Right lobe of liver (tissue), 6 donors: ENCODE measurements around the gene GJB5. TPM values are rescaled to one million over a fixed set of nuclear protein-coding genes. Genes with fewer than 3 reads are reported as not detected.

Experiments used
- ATAC-seq, 4 donors: fragments of 200-7000 bp; cut with Tn5 transposase; one replicate each; pipeline ENCODE4 v1.9.1; 2020; ENCODE audit warnings: mild to moderate bottlenecking in 4 of 4, moderate library complexity in 4 of 4
- DNase-seq, 3 donors: peaks; one replicate each; pipeline ENCODE4 v3.0.0-alpha.2; 2020
- H3K27ac ChIP-seq, 3 donors: fragments of 200-600 bp; one replicate each; pipeline ENCODE4 v1.8.0; 2022
- H3K27me3 ChIP-seq, 2 donors: fragments of 200-600 bp; one replicate each; pipeline ENCODE4 v1.8.0; 2022
- H3K36me3 ChIP-seq, 4 donors: fragments of 200-600 bp; sonication (generic) in 1 of 4; one replicate each; pipeline versions ENCODE4 v1.5.1 to v1.8.0; 2017 to 2022; ENCODE audit warnings: control low read depth in 1 of 4
- H3K4me1 ChIP-seq, 4 donors: fragments of 200-600 bp; sonication (generic) in 1 of 4; one replicate each; pipeline versions ENCODE4 v1.5.1 to v1.8.0; 2017 to 2022; ENCODE audit warnings: control low read depth in 1 of 4
- H3K4me3 ChIP-seq, 3 donors: fragments of 200-600 bp; one replicate each; pipeline ENCODE4 v1.8.0; 2022
- H3K9me3 ChIP-seq, 4 donors: fragments of 200-600 bp; sonication (generic) in 1 of 4; one replicate each; pipeline versions ENCODE4 v1.5.1 to v1.8.0; 2017 to 2022; ENCODE audit warnings: control low read depth in 1 of 4
- POLR2A ChIP-seq: fragments of 450-650 bp; IDR thresholded peaks from one replicate; pipeline ENCODE4 v1.6.1; 2017; ENCODE audit warnings: antibody characterized with exemption, mild to moderate bottlenecking
- WGBS: methylation state at CpG from one replicate; pipeline ENCODE4 v1.1.6; 2018; ENCODE audit warnings: low coverage, low lambda C conversion rate; ENCODE audit not compliant: insufficient coverage; ENCODE audit errors: missing lambda C conversion rate; 5-methylcytosine and 5-hydroxymethylcytosine counted together
- intact Hi-C, 2 donors: fragments of 100-400 bp; cut with DNase I; formaldehyde crosslinking; loops; one replicate each; pipeline versions ENCODE4 v1.11.2 to v1.14.1; 2022
- total RNA-seq, 6 experiments: library from RNA; depleted of rRNA in 2 of 6; stranded (reverse); fragments of >200 nt in 2 of 6; fragmentation: NEBNext Ultra II Directional in 3 of 6; extraction: Animal tissue kit (Norgen Biotek cat#: 25700) in 3 of 6; gene quantifications; one replicate each; pipeline versions ENCODE4 v1.1.0 to v1.2.4, GENCODE V29; 2016 to 2023
- TF ChIP-seq, protein P1 (sequence below), 4 donors: fragments of 200-600 bp in 3 of 4; fragments of 450-650 bp in 1 of 4; IDR thresholded peaks; one replicate each; pipeline versions ENCODE4 v1.5.1 to v1.8.0; 2016 to 2022; ENCODE audit warnings: antibody characterized with exemption in 4 of 4, mild to moderate bottlenecking in 2 of 4
- donor health status: DM: no; HTN: yes; CAD: no.
- donor health status: DM: no; HTN: no; CAD: no.
- donor health status: DM: no; HTN: no; CAD: no.
- donor health status: DM: no; HTN: yes; CAD: no.
- donor health status: DM: no; HTN: yes; CAD: no.

Gene GJB5
- total RNA-seq, 6 experiments from 2014 or later = not detected

DNA sequence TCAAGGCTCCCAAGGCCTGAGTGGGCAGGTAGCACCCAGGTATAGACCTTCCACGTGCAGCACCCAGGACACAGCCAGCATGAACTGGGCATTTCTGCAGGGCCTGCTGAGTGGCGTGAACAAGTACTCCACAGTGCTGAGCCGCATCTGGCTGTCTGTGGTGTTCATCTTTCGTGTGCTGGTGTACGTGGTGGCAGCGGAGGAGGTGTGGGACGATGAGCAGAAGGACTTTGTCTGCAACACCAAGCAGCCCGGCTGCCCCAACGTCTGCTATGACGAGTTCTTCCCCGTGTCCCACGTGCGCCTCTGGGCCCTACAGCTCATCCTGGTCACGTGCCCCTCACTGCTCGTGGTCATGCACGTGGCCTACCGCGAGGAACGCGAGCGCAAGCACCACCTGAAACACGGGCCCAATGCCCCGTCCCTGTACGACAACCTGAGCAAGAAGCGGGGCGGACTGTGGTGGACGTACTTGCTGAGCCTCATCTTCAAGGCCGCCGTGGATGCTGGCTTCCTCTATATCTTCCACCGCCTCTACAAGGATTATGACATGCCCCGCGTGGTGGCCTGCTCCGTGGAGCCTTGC is 6.4 kb downstream of the GJB5 start:
- ATAC-seq (no peak), DNase-seq (no peak)
- no peaks in the 10 kb centered on the region for H3K9me3 ChIP-seq
- no peaks in the 10 kb centered on the region for H3K36me3 ChIP-seq
- TF ChIP-seq, protein P1, sequence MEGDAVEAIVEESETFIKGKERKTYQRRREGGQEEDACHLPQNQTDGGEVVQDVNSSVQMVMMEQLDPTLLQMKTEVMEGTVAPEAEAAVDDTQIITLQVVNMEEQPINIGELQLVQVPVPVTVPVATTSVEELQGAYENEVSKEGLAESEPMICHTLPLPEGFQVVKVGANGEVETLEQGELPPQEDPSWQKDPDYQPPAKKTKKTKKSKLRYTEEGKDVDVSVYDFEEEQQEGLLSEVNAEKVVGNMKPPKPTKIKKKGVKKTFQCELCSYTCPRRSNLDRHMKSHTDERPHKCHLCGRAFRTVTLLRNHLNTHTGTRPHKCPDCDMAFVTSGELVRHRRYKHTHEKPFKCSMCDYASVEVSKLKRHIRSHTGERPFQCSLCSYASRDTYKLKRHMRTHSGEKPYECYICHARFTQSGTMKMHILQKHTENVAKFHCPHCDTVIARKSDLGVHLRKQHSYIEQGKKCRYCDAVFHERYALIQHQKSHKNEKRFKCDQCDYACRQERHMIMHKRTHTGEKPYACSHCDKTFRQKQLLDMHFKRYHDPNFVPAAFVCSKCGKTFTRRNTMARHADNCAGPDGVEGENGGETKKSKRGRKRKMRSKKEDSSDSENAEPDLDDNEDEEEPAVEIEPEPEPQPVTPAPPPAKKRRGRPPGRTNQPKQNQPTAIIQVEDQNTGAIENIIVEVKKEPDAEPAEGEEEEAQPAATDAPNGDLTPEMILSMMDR (IDR thresholded peaks at IDR 0.05) = no peak
- no peak for TF ChIP-seq POLR2A
- H3K4me1 ChIP-seq = no peaks in the 10 kb centered on the region
- 92% methylated on average over 7 of the region's 33 CpGs for WGBS
- no peak overlapping the region for H3K27ac ChIP-seq
- no peak overlapping the region for H3K4me3 ChIP-seq
- intact Hi-C loops = no loop called here
- no peaks in the 10 kb centered on the region for H3K27me3 ChIP-seq

DNA sequence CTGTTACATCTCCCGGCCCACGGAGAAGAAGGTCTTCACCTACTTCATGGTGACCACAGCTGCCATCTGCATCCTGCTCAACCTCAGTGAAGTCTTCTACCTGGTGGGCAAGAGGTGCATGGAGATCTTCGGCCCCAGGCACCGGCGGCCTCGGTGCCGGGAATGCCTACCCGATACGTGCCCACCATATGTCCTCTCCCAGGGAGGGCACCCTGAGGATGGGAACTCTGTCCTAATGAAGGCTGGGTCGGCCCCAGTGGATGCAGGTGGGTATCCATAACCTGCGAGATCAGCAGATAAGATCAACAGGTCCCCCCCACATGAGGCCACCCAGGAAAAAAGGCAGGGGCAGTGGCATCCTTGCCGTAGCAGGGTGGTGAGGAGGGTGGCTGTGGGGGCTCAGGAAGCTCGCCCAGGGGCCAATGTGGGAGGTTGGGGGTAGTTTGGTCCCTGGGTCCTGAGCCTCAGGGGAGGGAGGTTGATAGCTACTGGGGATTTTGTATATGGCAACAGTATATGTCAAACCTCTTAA is 7.0 kb downstream of the GJB5 start:
- intact Hi-C loops = no loop called here
- TF ChIP-seq, protein P1 (IDR thresholded peaks at IDR 0.05) = no peak
- TF ChIP-seq POLR2A = no peak
- H3K36me3 ChIP-seq = no peaks in the 10 kb centered on the region
- no peak for DNase-seq
- H3K27ac ChIP-seq = no peak overlapping the region
- H3K4me3 ChIP-seq = no peak overlapping the region
- WGBS = 64% methylated on average over 4 of the region's 13 CpGs
- no peaks in the 10 kb centered on the region for H3K4me1 ChIP-seq
- no peaks in the 10 kb centered on the region for H3K9me3 ChIP-seq
- no peak for ATAC-seq
- no peaks in the 10 kb centered on the region for H3K27me3 ChIP-seq

DNA sequence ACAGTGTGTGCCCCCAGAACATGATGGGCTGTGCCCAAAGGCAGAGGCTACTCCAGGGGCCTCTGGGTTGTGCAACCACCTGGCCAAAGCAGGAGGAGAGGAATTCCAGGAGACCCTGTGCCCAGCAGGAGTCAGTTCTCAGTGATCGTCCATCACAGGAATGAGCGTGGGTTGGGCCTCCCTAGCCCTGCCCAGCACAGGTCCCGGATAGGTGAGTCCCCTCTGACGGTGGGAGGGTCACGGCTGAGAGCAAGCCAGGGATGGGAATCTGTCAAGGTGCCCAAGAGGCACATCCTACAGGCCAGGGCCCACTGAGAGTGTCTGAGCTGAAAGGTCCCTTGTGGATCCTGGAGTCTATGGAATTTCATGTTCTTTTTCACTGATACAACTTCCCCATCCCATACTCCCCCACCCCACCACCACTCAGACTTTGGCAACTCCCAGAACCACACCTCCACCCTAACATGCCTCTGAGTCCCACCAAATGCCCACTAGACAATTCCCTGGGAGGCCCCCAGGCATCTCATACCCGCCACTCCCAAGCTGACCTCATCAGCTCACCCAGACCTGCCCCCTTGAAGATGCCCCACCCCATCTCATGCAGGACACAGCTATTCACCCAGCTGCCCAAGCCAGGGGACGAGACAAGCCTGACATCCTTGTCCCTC is 7.8 kb downstream of the GJB5 start:
- Histone ChIP-seq H3K36me3 (no peaks in the 10 kb centered on the region), H3K27me3 (no peaks in the 10 kb centered on the region), H3K4me3 (no peak overlapping the region), H3K27ac (no peak overlapping the region), H3K9me3 (no peaks in the 10 kb centered on the region), H3K4me1 (no peaks in the 10 kb centered on the region)
- DNase-seq (no peak), ATAC-seq (no peak)
- WGBS = 41% methylated on average over 2 of the region's 7 CpGs
- TF ChIP-seq, protein P1 (IDR thresholded peaks at IDR 0.05) = no peak
- no peak for TF ChIP-seq POLR2A
- intact Hi-C loops = no loop called here

DNA sequence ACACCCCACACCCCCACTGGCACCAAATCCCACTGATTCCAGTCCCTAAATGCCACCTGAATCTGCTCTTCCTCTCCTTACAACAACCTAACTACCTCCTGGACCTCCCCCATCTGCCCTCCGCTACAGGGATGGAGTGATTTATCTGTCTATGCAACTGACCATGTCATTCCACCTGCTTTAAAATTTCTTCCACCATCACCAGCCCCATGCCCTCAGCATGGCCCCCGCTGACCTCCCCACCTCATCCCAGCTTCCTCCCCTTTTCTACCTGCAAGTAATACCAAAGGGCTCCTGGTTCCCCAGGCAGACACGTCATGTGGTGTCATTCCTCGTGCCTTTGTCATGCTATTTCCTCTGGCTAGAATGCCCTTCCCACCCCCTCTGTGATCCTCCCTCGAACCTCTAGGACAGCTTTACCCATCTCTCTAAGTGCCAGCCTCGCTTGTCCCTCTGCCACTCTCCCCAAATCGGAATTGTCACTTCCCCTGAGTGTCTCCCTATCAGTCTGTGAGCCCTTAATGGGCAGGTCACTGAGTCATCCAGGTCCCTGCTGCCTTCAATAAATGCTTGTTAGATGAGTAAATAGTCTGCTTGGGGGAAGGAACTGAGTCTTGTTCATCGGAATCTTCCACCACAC is 8.4 kb downstream of the GJB5 start:
- TF ChIP-seq, protein P1 (IDR thresholded peaks at IDR 0.05) = no peak
- TF ChIP-seq POLR2A = no peak
- DNase-seq (no peak), ATAC-seq (no peak)
- no peaks in the 10 kb centered on the region for H3K27me3 ChIP-seq
- H3K4me1 ChIP-seq = no peaks in the 10 kb centered on the region
- no peak overlapping the region for H3K27ac ChIP-seq
- WGBS = 40% methylated on average over 7 of the region's 8 CpGs
- H3K4me3 ChIP-seq = no peak overlapping the region
- H3K9me3 ChIP-seq = no peaks in the 10 kb centered on the region
- H3K36me3 ChIP-seq = no peaks in the 10 kb centered on the region
- intact Hi-C loops = no loop called here
